HG03521 (cell line): ENCODE results near the gene TM4SF18.
"Not testable (repeated sequence)": the region's sequence is repeated elsewhere in the genome, so short reads cannot be mapped to it uniquely, and the experiment has no call there.

Source experiments
- ATAC-seq: cut with Tn5 transposase; IDR thresholded peaks from one replicate; pipeline ENCODE4 v1.9.1; 2021; ENCODE audit warnings: mild to moderate bottlenecking, moderate library complexity; ENCODE audit not compliant: unreplicated experiment

The TM4SF18 gene, protein sequence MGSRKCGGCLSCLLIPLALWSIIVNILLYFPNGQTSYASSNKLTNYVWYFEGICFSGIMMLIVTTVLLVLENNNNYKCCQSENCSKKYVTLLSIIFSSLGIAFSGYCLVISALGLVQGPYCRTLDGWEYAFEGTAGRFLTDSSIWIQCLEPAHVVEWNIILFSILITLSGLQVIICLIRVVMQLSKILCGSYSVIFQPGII

DNA sequence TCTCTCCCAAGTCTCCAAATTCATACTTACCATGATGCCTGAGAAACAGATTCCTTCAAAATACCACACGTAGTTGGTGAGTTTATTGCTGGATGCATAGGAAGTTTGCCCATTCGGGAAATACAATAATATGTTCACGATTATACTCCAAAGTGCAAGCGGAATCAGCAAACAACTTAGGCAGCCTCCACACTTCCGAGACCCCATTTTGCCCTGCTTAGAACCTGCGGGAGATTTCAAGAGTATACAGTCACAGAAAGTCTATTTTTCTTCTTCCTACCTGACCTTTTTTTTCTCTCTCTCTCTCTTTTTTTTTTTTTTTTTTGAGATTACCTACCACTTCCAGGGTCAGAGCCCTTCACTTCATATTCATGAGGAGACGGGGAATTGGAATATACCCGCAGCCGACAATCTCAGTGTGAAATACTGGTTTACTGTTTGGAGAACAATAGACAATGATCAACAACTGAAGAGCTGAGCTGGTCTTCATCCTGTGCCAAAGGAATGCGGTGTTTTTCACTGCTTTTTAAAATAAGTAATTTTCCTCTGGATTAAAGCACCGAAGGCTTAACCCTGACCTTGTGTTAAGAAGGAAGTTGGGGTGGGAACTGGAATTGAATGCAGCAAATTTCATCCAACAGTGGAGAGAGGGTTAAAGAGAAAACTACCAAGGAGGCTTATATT, at the start of gene TM4SF18:
Gene TM4SF18 (minus strand): TSS at position 461 of the 684 bp plus-strand sequence. CDS start 254 bp downstream, at position 207.
- ATAC-seq, result no peak

DNA sequence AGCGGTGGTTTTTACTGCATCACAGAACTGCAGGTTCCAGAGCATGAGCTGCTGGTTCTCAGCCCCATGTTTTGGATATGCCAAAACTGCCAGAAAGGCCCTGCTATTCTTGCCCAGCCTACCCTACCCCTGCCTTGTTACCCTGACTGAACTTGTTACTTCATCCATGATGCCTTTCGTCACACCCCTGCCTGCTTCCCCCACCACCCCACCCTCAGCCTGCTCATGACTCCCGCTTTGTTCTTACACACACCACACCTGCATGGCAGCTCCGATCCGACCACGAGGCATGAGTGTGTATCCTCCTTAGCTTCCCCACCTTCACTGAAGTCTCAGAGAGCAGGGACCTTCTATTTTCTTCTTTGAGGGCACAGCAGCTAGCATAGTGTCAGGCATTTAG, 49.1 kb upstream of the TM4SF18 start:
- ATAC-seq, result no peak

DNA sequence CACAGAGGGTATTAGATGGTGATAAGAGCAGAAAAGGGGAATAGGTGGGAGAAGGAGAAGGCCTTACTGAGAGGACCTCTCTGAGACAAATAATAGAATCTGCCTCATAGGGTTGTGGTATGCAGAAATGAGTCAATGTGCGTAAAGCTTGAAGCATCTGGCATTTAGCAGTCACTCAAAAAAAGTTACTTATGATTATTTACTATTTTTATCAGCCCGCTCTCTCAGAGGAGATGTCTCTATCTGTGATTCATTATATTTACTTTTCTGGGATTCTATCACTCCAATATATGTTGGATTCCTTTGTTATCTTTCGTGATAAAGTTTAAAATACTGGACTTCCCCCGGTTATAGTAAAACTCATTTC, 48.6 kb upstream of the TM4SF18 start:
- no peak for ATAC-seq

DNA sequence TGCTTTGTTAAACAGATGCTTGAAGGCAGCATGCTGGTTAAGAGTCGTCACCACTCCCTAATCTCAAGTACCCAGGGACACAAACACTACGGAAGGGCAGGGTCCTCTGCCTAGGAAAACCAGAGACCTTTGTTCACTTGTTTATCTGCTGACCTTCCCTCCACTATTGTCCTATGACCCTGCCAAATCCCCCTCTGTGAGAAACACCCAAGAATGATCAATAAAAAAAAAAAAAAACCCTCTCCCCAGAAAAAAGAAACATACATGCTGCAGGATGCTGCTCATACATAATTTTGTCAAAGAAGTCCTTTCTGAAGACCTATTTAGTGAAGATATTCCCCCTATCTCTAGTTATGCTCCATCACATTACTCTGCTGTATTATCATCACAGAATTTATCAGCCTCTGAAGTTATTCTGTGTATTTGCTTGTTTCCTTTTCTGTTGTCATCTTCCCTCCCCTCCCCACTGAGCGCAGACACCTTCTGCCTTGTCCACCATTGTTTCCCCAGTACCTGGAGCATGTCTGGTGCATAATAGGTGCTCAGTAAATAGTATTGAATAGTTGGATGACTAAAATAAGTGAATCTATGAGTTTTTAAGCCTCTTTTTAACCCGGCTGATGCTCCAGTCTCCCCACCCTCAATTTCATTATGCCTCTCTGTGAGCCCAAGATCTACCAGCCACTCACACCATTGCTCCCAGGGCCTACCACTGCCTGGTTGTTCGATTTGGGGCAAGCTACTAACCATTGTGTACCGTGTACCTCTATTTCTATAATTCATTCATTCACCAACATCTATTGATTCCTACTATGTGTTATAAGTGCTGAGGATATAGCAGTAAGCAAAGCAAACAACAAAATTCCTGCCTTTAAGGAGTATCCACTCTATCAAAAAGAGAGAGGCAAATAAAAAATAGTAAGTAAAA, 48.0 kb upstream of the TM4SF18 start:
- ATAC-seq, result no peak

DNA sequence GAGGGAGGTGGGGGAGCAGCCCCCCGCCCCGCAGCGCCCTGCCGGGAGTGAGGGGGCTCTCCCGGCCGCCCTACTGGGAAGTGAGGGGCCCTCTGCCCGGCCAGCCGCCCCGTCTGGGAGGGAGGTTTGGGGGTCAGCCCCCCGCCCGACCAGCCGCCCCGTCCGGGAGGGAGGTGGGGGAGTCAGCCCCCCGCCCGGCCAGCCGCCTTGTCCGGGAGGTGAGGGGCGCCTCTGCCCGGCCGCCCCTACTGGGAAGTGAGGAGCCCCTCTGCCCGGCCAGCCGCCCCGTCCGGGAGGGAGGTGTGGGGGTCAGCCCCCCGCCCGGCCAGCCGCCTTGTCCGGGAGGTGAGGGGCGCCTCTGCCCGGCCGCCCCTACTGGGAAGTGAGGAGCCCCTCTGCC, 46.8 kb upstream of the TM4SF18 start:
- ATAC-seq, result not testable (repeated sequence)

DNA sequence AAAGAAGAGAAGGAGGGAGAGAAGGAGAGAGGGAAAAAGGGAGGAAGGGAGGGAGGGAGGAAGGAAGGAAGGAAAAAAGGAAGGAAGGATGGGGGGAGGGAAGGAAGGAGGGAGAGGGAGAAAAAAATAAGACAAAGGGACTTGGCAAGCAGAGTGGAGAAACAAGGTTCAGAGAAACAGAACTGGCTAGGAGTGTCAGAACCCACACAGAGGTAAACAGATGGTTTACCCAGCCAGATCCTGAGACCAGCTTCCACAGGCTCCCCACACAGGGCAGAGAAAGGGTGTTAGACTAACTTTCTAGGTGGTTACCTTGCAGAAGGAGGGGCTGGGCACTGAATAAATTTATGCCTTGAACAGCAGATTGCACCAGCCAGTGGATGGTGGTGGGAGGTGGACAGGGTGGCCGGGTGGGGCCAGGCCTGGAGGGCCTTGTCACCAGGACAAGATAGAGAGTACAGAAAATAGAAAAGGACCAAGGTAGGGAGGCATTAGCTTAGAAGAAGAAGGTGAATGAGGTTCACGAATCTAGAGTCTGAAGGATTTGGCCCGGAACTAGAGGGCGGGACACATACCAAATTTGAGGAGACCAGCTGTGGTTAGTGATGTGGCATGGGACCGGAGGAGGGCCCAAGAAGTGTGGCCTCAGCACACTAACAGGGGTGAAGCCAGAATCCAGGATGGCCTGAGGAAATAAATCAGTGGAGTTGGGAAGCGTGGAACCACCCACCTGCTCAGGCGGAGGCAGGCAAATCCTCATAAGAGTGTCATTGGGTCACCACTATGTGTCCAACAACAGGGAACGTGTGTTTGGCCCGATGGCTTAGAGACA, 45.3 kb upstream of the TM4SF18 start:
- no peak for ATAC-seq

DNA sequence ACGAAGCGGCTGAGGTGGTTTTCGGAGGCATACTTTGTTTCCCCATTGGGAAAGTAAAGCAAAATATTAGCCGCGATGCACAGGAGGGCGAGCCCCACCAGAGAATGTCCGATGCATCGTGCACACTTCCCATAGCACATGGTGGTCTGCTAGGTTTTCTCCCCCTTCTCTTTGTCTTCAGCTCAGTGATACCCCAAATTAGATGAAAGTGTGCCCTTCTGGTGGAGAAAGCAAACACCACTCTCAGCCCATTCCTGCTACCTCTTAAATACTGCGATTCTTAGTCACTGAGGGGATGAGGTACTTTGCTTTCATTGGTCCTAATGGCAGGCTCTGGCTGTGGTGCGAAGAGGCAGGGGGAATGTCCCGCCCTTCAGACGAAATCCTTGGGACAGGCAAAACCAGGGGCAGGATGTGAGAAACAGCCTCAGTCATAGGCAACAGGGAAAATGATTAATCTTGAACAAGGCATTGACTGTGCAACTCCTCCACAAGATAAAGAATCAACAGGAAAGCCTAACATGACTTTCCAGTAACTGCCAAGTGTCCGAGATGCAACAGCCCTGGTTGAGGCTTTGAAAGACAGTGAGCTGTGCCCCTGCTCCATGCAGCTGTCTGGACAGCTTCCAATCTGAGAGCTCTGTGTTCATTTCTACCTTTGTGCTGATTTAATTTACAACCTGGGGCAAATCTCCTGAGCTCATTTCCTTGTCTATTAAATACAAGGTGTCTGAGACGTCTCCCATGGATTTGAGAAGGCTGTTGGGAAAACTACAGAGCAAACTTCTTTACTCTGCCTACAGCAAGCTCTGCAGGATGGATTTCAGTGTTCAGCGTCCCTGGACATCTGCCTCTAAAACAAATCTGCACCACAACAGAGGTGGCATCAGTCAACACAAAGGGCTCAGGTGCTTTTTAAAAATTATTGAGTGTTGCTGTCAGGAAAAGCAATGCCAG, 44.2 kb upstream of the TM4SF18 start, which contains the start of gene TM4SF1:
Gene TM4SF1 (minus strand): TSS at position 242 of the 957 bp plus-strand sequence. CDS start 102 bp downstream, at position 140.
- ATAC-seq, result no peak

DNA sequence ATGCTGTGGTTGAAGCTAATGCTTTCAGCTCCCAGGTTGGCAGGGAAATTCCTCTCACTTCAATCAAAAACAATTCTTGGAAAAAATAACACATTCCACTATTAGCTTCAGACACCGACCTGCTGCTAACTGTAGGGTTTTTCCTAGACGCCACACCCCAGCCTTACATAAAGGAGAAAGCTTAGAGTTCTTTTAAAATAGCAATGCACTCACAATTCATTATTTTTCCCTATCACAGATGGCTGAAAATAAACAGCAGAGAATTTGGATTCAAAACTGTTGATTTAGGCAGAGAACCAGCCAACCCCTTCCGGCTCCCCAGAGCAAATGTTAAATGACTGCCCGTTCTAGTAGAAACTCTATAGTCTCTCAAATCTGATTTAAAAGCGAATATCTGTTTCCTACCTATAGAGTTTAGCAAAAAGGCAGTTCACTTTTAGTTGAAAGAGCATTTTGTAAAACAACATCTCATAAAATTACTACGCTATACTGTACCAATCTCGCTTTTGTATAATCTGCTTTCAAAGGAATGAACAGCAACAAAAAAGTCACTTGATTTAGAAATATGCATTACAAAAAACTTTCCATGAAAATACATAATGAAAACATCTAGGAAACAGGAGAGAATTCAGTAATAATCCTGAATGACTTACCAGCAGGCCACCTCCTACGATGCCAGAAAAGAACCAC, 43.4 kb upstream of the TM4SF18 start:
- ATAC-seq, result no peak

DNA sequence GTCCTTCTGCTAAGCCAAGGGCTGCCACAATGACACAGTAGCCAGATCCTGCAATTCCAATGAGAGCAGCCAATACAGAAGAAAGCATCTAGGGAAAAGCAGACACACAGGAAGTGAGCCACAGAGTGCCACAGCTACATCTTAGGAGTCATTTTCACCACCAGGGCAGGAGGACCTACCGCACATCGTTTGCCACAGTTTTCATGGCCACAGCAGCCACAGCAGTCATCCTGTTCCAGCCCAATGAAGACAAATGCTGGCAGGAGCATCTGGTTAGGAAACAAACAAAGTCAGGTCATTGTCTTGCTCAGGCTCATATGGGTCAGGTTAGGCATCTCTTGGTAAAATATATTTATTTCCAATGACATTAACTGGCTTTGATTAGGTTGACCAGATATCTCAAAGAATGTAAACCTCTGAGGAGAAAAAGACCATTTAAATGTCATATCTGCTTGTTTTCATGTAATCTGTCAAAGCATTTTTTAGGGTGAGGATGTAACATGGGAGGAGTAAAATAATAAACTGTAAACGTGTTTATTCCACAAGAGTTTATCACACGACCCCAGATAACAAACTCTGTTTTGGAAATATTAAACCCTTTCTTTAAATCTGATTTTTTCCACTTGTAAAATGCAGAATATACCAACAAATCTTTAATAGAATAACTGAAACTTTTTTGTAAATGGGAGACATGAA, 42.2 kb upstream of the TM4SF18 start:
- ATAC-seq, result no peak

DNA sequence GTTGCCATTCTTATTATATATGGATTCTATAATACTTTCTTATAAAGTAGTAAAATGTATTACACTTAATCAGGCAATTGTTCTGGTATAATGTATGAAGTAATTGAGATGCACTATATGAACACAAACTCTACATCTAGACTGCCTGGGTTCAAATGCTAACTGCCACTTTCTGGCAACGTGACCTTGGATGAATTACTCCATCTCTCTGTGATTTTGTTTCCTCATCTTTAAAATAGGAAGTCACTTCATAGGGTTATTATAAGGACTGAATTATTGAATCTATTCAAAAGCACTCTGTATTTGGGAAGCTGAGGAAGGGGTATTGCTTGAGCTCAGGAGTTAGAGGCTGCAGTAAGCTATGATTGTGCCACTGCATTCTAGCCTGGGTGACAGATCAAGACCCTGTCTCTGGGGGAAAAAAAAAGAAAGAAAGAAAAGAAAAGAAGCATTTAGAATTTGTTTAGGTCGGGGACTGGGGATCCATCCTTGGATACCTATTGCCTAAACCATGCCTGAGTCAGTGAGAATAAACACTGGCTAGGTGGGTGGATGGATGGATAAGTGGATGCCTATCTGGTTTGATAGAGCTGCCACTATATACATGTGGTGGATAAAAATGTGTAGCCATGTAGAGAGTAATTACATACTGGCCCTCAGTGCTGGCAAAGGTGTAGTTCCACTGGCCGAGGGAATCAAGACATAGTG, 41.5 kb upstream of the TM4SF18 start:
- ATAC-seq, result no peak

DNA sequence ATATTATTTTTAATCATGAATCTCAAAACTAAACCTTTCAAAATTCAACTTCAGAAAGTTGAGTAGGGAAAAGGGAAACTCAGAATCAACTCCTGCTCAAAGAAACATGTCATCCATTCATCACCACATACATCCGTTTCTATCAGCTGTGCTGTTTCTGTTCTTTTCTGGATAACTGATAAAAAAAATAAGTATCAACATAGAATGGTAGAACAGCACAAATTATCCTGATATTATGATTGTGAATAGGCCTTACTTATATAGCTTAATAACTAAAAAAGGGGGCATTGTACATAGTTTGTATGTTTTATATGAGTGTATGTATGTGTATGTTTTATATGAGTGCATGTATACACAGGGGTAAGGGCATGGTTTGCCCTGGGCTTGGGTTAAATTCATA, 41.0 kb upstream of the TM4SF18 start:
- ATAC-seq, result no peak

DNA sequence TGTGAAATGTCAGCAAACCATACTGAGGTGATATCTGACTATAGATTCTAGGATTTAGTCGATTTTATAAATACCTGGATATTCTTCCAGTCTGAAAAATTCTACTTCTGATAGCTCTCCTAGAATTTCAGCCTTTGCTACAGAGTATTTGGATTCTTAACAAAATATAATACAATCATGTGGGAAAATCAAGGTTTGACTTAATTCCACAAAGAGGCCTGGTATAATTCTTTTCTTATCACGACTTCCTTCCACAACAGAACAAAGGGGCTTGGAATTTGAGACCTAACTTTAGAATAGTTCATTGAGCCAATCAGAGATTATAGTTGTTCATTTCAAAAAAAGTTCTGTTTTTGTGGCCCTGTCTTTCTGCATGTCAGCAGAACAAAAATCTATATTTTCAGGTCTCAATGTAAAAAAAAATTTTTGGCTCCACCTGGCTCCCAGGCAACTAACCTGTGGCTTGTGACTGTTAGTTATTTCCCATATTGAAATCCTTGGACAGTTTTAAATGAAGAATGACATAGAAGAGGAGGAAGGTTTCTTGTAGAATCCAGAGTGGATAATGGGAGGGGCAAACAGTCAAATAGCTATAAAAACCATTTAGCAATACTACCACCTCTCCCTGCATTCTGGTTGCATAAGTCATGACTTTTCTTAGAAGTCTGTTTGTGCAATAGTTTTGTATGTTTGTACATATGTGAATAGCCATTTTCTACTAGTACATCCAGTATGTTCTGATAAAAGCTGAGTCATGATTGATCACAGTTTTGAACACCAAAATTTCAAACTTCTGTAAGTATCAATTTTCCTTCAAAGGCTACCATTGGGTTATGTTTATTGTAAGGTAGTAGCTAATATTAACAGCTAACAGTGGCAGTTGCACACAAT, 40.0 kb upstream of the TM4SF18 start:
- ATAC-seq, result no peak

DNA sequence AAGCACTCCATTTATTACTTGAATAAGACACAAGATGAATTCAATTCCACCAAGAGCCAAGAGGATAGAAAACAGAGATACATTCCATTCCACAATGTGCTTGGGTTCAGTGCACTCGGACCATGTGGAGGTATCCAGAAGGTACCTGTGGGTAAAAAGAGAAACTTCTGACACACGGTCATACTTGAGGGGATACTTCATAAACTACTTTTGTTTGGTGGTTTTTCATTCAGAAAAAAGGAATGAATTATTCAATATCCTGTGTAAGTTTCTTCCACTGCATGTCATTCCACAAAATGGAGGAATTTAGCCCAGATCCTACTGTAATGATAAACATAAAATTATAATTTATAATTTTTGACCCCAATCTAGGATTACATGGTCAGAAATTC, 38.3 kb upstream of the TM4SF18 start:
- ATAC-seq, result no peak

DNA sequence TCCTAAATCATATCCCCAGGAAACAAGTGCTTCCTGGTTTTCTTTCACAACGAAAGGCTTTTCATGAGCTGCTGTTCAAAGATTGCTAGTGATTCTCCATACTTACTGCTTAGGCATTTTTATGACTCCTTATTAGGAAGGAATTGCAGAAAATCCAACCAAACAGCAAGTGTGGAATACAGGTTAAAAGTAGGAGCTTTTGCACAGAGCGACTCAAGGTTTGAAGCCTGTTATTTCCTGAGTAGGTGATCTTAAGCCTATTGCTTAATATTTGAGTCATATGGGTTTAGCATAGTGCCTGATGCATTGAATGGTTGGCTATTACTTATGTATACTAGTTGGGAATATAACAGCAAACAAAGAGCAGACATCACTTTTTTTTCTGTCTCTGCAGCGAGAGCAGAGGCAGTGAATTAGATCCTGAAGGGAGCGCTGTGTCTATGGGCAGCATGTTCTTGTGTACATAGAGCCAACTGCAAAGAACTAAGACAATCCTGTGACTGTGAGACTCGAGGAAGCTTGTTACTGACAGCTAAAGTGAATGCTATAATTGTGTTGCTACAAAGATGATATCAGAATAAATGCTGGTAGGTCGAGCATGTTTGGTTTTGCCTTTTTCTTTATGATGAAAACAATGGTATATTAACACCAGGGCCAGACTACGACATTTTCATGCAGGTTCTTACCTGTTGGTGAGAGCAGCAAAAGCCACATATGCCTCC, 37.7 kb upstream of the TM4SF18 start:
- no peak for ATAC-seq

DNA sequence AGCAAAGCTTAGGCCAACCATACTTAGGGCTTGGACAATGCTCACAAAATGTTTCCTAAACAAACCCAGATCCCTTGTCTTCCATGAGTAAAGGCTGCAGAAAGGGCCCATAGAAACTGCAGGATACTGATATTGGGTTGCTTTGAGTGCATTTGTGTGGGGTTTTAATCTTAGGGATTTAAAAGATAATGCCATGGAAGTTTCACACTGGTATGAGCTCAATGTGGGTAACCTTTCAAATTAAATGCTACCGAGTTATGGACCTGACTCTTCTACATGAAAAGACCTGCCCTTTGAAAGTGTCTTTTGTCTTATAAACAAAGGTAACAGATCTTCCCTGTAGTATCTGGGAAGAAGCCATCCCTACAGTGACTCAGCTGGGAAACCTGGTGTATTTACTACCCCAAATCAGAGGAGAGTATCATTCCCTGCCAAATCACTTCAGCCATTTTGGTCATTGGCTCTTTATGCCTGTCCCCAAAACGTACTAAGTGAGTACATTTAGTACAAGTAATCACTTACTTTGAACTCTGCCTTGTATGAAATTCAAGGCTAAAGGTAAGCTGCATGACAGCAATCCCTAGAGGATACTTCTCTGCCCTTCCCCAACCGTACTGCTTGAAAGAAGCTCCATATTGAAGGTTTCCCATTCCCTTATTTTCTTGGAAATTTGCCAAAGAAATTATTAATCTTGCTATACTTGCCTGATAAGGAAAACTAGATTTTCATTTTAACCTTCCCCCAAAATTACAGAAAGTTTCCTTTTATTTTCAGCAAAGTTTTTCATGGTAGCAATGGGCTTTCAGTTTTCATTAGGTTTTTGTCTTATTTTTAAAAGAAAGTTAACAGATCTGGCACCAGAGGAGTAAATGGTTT, 36.8 kb upstream of the TM4SF18 start:
- ATAC-seq, result no peak
